Neural cell (in vitro differentiated cells): Measurements from ENCODE around the gene RPL36. TPM values are rescaled to one million over a fixed set of nuclear protein-coding genes. Genes with fewer than 3 reads are reported as not detected.

Experiments
- H2AFZ ChIP-seq: fragments of 200-600, 300-800 bp; sonication (generic), shearing (Covaris generic); 2 replicates; pipeline ENCODE4 v1.6.0; 2014; ENCODE audit warnings: low read depth, mild to moderate bottlenecking, antibody characterized with exemption, low read length, moderate library complexity
- H3F3A ChIP-seq: fragments of 200-600 bp; shearing (Covaris generic); 2 replicates; pipeline ENCODE4 v1.6.1; 2016; ENCODE audit warnings: mild to moderate bottlenecking, moderate library complexity, mixed read lengths, antibody characterized with exemption, low read length; ENCODE audit not compliant: insufficient read depth, poor library complexity, severe bottlenecking
- H3K27ac ChIP-seq: fragments of 200-600, 300-800 bp; sonication (generic), shearing (Covaris generic); 2 replicates; pipeline ENCODE4 v1.5.1; 2014; ENCODE audit warnings: mild to moderate bottlenecking, low read length, moderate library complexity
- H3K27me3 ChIP-seq: fragments of 300-800, 200-600 bp; sonication (generic), shearing (Covaris generic); 2 replicates; pipeline ENCODE4 v1.6.0; 2014; ENCODE audit warnings: mild to moderate bottlenecking, low read depth, low read length, moderate library complexity; ENCODE audit not compliant: insufficient read depth
- H3K36me3 ChIP-seq: fragments of 300-800, 200-600 bp; sonication (generic), shearing (Covaris generic); 2 replicates; pipeline ENCODE4 v1.5.1; 2014; ENCODE audit warnings: mild to moderate bottlenecking, antibody characterized with exemption, low read length, moderate library complexity; ENCODE audit not compliant: insufficient read depth
- H3K4me2 ChIP-seq: fragments of 300-800, 200-600 bp; sonication (generic), shearing (Covaris generic); 2 replicates; pipeline ENCODE4 v1.6.0; 2014; ENCODE audit warnings: mild to moderate bottlenecking, low read length
- H3K4me3 ChIP-seq: fragments of 300-800, 200-600 bp; sonication (generic), shearing (Covaris generic); 2 replicates; pipeline ENCODE4 v1.5.1; 2014; ENCODE audit warnings: mild to moderate bottlenecking, low read length, moderate library complexity
- H3K79me2 ChIP-seq: fragments of 200-600 bp; shearing (Covaris generic); replicated peaks from 2 replicates; pipeline ENCODE4 v1.6.0; 2014; ENCODE audit warnings: mild to moderate bottlenecking, low read length, moderate library complexity; ENCODE audit not compliant: insufficient read depth
- H3K9ac ChIP-seq: fragments of 300-800, 200-600 bp; sonication (generic), shearing (Covaris generic); 2 replicates; pipeline ENCODE4 v1.6.1; 2016; ENCODE audit warnings: mild to moderate bottlenecking, low read length, mixed read lengths
- H3K9me2 ChIP-seq: fragments of 200-600 bp; shearing (Covaris generic); 2 replicates; pipeline ENCODE4 v1.6.1; 2016; ENCODE audit warnings: mild to moderate bottlenecking, low read length, mixed read lengths; ENCODE audit not compliant: insufficient read depth
- H3K9me3 ChIP-seq: fragments of 200-600, 300-800 bp; sonication (generic), shearing (Covaris generic); 2 replicates; pipeline ENCODE4 v1.6.1; 2016; ENCODE audit warnings: mild to moderate bottlenecking, mixed run types, low read length, moderate library complexity, mixed read lengths
- H4K20me1 ChIP-seq: fragments of 200-600 bp; shearing (Covaris generic); 2 replicates; pipeline ENCODE4 v1.6.1; 2016; ENCODE audit warnings: mild to moderate bottlenecking, mixed run types; ENCODE audit not compliant: insufficient read depth
- EP300 ChIP-seq: fragments of 450-650 bp; conservative IDR thresholded peaks from 2 replicates; pipeline ENCODE4 v1.6.1; 2014; ENCODE audit warnings: antibody characterized with exemption, mild to moderate bottlenecking, moderate library complexity; ENCODE audit not compliant: poor library complexity, severe bottlenecking
- EZH2 ChIP-seq: fragments of 200-600, 300-800 bp; shearing (Covaris generic), sonication (generic); IDR thresholded peaks from 2 replicates; pipeline ENCODE4 v1.6.1; 2014; ENCODE audit warnings: antibody characterized with exemption, low read length, borderline replicate concordance, mild to moderate bottlenecking; ENCODE audit not compliant: insufficient read depth, poor library complexity, severe bottlenecking
- MXI1 ChIP-seq: fragments of 450-650 bp; conservative IDR thresholded peaks from 2 replicates; pipeline ENCODE4 v1.6.1; 2014; ENCODE audit warnings: antibody characterized with exemption, mild to moderate bottlenecking; ENCODE audit not compliant: poor library complexity, severe bottlenecking
- POLR2AphosphoS5 ChIP-seq: IDR thresholded peaks from 2 replicates; pipeline ENCODE4 v1.6.1; 2012
- RAD21 ChIP-seq: fragments of 450-650 bp; conservative IDR thresholded peaks from 2 replicates; pipeline ENCODE4 v1.6.1; 2014; ENCODE audit warnings: antibody characterized with exemption, mild to moderate bottlenecking, moderate library complexity
- SMC3 ChIP-seq: fragments of 450-650 bp; conservative IDR thresholded peaks from 2 replicates; pipeline ENCODE4 v1.6.1; 2014; ENCODE audit warnings: antibody characterized with exemption, mild to moderate bottlenecking, moderate library complexity; ENCODE audit not compliant: poor library complexity
- TAF1 ChIP-seq: IDR thresholded peaks from 2 replicates; pipeline ENCODE4 v1.6.1; 2012; ENCODE audit warnings: low read depth
- polyA plus RNA-seq: library from polyadenylated mRNA; depleted of rRNA; stranded (reverse); fragments of >200 nt; gene quantifications from 2 replicates; pipeline ENCODE4 v1.2.3, GENCODE V29; 2014
- TF ChIP-seq, protein P1 (sequence below): IDR thresholded peaks from 2 replicates; pipeline ENCODE4 v1.6.1; 2012; ENCODE audit warnings: borderline replicate concordance
- TF ChIP-seq, protein P2 (sequence below): fragments of 450-650 bp; IDR thresholded peaks from 2 replicates; pipeline ENCODE4 v1.5.1; 2014; ENCODE audit warnings: antibody characterized with exemption, mild to moderate bottlenecking, moderate library complexity; ENCODE audit not compliant: poor library complexity, severe bottlenecking

RPL36 gene
- polyA plus RNA-seq, 1 donor from 2014 or later, result 358 TPM

DNA sequence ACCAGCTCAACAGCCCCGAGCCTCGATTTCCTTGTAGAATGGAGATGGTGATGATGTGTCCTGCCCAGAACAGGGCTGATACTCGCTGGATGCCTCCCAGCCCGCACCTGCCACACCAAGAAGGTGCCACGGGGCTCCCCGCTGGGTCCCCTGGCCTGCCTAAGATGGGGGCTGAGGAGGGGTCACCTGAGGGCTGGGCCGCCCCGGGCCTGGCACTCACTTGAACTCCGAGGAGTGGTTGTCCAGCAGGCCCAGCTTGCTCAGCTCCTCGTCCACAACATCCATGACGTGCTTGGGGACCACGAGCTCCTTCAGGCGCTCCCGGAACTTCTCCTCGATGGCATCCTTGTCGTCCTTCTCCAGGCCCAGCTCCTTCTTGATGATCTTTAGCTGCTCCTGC lies 15.5 kb downstream of the RPL36 start:
- Histone ChIP-seq H3K79me2 (no peaks in the 10 kb centered on the region), H3K9me2 (no peaks in the 10 kb centered on the region), H3F3A (no peaks in the 10 kb centered on the region), H3K9ac (no peak overlapping the region), H3K9me3 (no peaks in the 10 kb centered on the region), H3K27me3 (no peaks in the 10 kb centered on the region), H3K4me3 (no peak overlapping the region), H3K4me2 (no peak overlapping the region), H4K20me1 (no peaks in the 10 kb centered on the region), H3K36me3 (no peaks in the 10 kb centered on the region), H3K27ac (no peak overlapping the region), H2AFZ (no peak overlapping the region)
- no peak for TF ChIP-seq TAF1
- TF ChIP-seq, protein P1, sequence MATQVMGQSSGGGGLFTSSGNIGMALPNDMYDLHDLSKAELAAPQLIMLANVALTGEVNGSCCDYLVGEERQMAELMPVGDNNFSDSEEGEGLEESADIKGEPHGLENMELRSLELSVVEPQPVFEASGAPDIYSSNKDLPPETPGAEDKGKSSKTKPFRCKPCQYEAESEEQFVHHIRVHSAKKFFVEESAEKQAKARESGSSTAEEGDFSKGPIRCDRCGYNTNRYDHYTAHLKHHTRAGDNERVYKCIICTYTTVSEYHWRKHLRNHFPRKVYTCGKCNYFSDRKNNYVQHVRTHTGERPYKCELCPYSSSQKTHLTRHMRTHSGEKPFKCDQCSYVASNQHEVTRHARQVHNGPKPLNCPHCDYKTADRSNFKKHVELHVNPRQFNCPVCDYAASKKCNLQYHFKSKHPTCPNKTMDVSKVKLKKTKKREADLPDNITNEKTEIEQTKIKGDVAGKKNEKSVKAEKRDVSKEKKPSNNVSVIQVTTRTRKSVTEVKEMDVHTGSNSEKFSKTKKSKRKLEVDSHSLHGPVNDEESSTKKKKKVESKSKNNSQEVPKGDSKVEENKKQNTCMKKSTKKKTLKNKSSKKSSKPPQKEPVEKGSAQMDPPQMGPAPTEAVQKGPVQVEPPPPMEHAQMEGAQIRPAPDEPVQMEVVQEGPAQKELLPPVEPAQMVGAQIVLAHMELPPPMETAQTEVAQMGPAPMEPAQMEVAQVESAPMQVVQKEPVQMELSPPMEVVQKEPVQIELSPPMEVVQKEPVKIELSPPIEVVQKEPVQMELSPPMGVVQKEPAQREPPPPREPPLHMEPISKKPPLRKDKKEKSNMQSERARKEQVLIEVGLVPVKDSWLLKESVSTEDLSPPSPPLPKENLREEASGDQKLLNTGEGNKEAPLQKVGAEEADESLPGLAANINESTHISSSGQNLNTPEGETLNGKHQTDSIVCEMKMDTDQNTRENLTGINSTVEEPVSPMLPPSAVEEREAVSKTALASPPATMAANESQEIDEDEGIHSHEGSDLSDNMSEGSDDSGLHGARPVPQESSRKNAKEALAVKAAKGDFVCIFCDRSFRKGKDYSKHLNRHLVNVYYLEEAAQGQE, result no peak
- TF ChIP-seq POLR2AphosphoS5, result no peak
- TF ChIP-seq SMC3, result no peak
- TF ChIP-seq RAD21, result no peak

DNA sequence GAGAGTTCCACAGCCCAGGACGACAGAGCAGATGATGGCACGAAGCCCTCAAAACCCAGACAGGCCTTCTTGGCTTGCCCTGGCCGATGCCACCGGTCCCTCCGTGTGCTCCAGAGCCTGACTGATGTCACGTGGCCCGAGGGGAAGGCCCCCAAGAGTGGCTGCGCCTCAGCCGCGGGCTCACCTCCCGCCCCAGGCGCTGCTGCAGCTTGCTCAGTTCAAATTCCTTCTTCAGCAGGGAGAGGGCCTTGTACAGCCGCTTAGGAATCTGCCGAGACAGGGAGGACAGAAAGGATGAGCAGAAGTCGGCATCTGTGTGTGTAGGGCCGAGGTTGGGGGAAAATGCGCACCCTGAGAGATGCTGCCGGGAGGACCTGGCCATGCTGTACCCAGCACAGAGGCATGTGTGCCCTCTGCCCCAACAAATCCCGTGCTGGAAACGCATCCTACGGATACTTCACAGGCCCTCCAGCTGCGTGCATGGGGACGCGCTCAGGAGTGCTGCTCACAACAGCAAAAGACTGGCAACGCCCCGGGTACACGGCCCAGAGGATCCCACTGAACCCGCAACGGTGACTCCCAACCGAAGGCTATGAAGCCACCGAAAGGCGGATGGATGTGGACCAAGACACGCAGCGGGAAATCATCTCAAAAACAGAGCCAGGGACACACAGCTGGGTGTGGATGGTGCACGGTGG lies 16.9 kb downstream of the RPL36 start:
- H3K27ac ChIP-seq, result no peak overlapping the region
- no peaks in the 10 kb centered on the region for H3K27me3 ChIP-seq
- TF ChIP-seq TAF1, result no peak
- TF ChIP-seq POLR2AphosphoS5, result no peak
- no peak for TF ChIP-seq RAD21
- TF ChIP-seq MXI1, result no peak
- TF ChIP-seq, protein P2, sequence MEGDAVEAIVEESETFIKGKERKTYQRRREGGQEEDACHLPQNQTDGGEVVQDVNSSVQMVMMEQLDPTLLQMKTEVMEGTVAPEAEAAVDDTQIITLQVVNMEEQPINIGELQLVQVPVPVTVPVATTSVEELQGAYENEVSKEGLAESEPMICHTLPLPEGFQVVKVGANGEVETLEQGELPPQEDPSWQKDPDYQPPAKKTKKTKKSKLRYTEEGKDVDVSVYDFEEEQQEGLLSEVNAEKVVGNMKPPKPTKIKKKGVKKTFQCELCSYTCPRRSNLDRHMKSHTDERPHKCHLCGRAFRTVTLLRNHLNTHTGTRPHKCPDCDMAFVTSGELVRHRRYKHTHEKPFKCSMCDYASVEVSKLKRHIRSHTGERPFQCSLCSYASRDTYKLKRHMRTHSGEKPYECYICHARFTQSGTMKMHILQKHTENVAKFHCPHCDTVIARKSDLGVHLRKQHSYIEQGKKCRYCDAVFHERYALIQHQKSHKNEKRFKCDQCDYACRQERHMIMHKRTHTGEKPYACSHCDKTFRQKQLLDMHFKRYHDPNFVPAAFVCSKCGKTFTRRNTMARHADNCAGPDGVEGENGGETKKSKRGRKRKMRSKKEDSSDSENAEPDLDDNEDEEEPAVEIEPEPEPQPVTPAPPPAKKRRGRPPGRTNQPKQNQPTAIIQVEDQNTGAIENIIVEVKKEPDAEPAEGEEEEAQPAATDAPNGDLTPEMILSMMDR, result no peak
- TF ChIP-seq, protein P1, result no peak
- TF ChIP-seq EZH2, result no peak
- TF ChIP-seq SMC3, result no peak
- no peak for TF ChIP-seq EP300
- H3K79me2 ChIP-seq, result no peaks in the 10 kb centered on the region
- no peaks in the 10 kb centered on the region for H3F3A ChIP-seq
- H4K20me1 ChIP-seq, result no peaks in the 10 kb centered on the region
- no peaks in the 10 kb centered on the region for H3K36me3 ChIP-seq
- H3K9ac ChIP-seq, result no peak overlapping the region
- H3K4me3 ChIP-seq, result no peak overlapping the region
- no peaks in the 10 kb centered on the region for H3K9me2 ChIP-seq
- H2AFZ ChIP-seq, result no peak overlapping the region
- no peak overlapping the region for H3K4me2 ChIP-seq
- no peaks in the 10 kb centered on the region for H3K9me3 ChIP-seq
